Panc1 (cell line): Measurements from ENCODE around the gene SLC51B. TPM values are rescaled to one million over a fixed set of nuclear protein-coding genes. Genes with fewer than 3 reads are reported as not detected.

Source experiments
- ATAC-seq: fragments of 200-7000 bp; cut with Tn5 transposase; 2 replicates; pipeline ENCODE4 v1.9.1; 2020; ENCODE audit warnings: mild to moderate bottlenecking, moderate library complexity
- BruUV-seq: library from RNA; stranded (reverse); fragments of 400-500 nt; replicated peaks from 2 replicates; lab custom pipeline; 2021; lab: Mats Ljungman, UMichigan
- CTCF ChIA-PET: fragments of 300-600 bp; sonication (Branson Sonifier 250); formaldehyde crosslinking; loops from one replicate; lab custom pipeline; 2022; ENCODE audit warnings: antibody characterized with exemption; lab: Charles Lee
- POLR2A ChIA-PET: fragments of 300-600 bp; sonication (Branson Sonifier 250); formaldehyde crosslinking; loops from one replicate; lab custom pipeline; 2022; ENCODE audit warnings: antibody characterized with exemption; lab: Charles Lee
- DNase-seq: peaks from one replicate; pipeline ENCODE4 v3.0.0-alpha.2; 2010; ENCODE audit warnings: low read depth, low spot score
- H3K27ac ChIP-seq: 2 replicates; pipeline ENCODE4 v1.5.1; 2011; ENCODE audit warnings: mild to moderate bottlenecking, low read length, inconsistent platforms
- H3K27me3 ChIP-seq: fragments of 200-500 bp; sonication (Bioruptor generic); 2 replicates; pipeline ENCODE4 v1.6.0; 2014; ENCODE audit warnings: low read length, inconsistent platforms; ENCODE audit not compliant: control insufficient read depth, insufficient read depth
- H3K36me3 ChIP-seq: fragments of 200-500 bp; sonication (Bioruptor generic); 2 replicates; pipeline ENCODE4 v1.5.1; 2014; ENCODE audit warnings: inconsistent platforms, mild to moderate bottlenecking, low read length, moderate library complexity; ENCODE audit not compliant: control insufficient read depth, insufficient read depth
- H3K4me1 ChIP-seq: 2 replicates; pipeline ENCODE4 v1.5.1; 2011; ENCODE audit warnings: inconsistent platforms, mild to moderate bottlenecking, low read length, moderate library complexity; ENCODE audit not compliant: control insufficient read depth, insufficient read depth
- H3K4me3 ChIP-seq, 2 experiments: 2 replicates each; pipeline ENCODE4 v1.5.1; 2011 to 2012; ENCODE audit warnings: low read depth in 2 of 2, low read length in 2 of 2, mild to moderate bottlenecking in 2 of 2, inconsistent platforms in 1 of 2, moderate library complexity in 1 of 2
- H3K9me3 ChIP-seq: fragments of 200-500 bp; sonication (Bioruptor generic); 2 replicates; pipeline ENCODE4 v1.5.1; 2014; ENCODE audit warnings: low read depth, mild to moderate bottlenecking, inconsistent platforms, low read length, moderate library complexity; ENCODE audit not compliant: control insufficient read depth, insufficient read depth
- POLR2AphosphoS5 ChIP-seq: IDR thresholded peaks from 2 replicates; pipeline ENCODE4 v1.6.1; 2012; ENCODE audit warnings: mild to moderate bottlenecking, low read depth, low read length, moderate library complexity
- SIN3A ChIP-seq: IDR thresholded peaks from 2 replicates; pipeline ENCODE4 v1.6.1; 2012; ENCODE audit warnings: low read depth, mild to moderate bottlenecking, low read length, moderate library complexity, borderline replicate concordance; ENCODE audit not compliant: insufficient read depth
- TCF7L2 ChIP-seq: IDR thresholded peaks from 2 replicates; pipeline ENCODE4 v1.6.1; 2011; ENCODE audit warnings: mild to moderate bottlenecking, low read depth, low read length, inconsistent platforms
- in situ Hi-C: cut with HindIII; loops from 2 replicates; pipeline ENCODE4 v1.10.0; 2016; ENCODE audit warnings: low sequenced_read_pairs, low pct_unique_long_range_greater_than_20kb
- intact Hi-C: fragments of 100-400 bp; cut with micrococcal nuclease; formaldehyde crosslinking; loops from one replicate; pipeline ENCODE4 v1.10.0; 2022; ENCODE audit not compliant: unreplicated experiment
- total RNA-seq: library from RNA; stranded (reverse); gene quantifications from one replicate; pipeline ENCODE4 v1.2.1, GENCODE V29; 2021; ENCODE audit not compliant: unreplicated experiment
- TF ChIP-seq, protein P1 (sequence below), 2 experiments: IDR thresholded peaks; 2 replicates each; pipeline ENCODE4 v1.6.1; 2011 to 2012; ENCODE audit warnings: low read depth in 2 of 2, control low read depth in 1 of 2, low read length in 1 of 2, mild to moderate bottlenecking in 1 of 2, moderate library complexity in 1 of 2; ENCODE audit not compliant: insufficient read depth in 1 of 2
- TF ChIP-seq, protein P2 (sequence below): fragments of 450-650 bp; IDR thresholded peaks from 2 replicates; pipeline ENCODE4 v1.5.1; 2017; ENCODE audit warnings: mild to moderate bottlenecking

The SLC51B gene
- total RNA-seq, 1 experiment from 2014 or later, result 0.51 TPM

DNA sequence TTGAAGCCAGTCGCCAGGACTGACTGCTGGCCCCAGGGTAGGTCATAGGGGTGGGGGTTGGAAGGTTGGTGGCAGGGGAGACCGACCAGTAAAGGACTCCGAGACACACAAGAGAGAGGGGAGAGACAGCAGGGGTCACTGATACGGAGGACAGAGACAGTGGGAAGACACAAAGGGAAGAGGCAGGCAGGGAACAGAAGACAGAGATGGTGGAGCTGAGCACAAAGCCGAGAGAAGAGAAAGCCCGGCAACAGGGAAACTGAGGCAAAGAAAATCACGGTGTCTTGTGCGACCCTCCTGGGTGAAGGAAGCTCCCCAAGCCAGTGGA lies 22.1 kb downstream of the SLC51B start:
- intact Hi-C loops (no loop called here), in situ Hi-C loops (no loop called here)
- H3K4me3 ChIP-seq, result peak overlapping the region; percentile 21 to 32; a peak in 3 of 4 replicates
- no TSS peak for BruUV-seq
- no peak for DNase-seq
- TF ChIP-seq, protein P1, sequence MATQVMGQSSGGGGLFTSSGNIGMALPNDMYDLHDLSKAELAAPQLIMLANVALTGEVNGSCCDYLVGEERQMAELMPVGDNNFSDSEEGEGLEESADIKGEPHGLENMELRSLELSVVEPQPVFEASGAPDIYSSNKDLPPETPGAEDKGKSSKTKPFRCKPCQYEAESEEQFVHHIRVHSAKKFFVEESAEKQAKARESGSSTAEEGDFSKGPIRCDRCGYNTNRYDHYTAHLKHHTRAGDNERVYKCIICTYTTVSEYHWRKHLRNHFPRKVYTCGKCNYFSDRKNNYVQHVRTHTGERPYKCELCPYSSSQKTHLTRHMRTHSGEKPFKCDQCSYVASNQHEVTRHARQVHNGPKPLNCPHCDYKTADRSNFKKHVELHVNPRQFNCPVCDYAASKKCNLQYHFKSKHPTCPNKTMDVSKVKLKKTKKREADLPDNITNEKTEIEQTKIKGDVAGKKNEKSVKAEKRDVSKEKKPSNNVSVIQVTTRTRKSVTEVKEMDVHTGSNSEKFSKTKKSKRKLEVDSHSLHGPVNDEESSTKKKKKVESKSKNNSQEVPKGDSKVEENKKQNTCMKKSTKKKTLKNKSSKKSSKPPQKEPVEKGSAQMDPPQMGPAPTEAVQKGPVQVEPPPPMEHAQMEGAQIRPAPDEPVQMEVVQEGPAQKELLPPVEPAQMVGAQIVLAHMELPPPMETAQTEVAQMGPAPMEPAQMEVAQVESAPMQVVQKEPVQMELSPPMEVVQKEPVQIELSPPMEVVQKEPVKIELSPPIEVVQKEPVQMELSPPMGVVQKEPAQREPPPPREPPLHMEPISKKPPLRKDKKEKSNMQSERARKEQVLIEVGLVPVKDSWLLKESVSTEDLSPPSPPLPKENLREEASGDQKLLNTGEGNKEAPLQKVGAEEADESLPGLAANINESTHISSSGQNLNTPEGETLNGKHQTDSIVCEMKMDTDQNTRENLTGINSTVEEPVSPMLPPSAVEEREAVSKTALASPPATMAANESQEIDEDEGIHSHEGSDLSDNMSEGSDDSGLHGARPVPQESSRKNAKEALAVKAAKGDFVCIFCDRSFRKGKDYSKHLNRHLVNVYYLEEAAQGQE (IDR thresholded peaks at IDR 0.05; ENCODE audit: insufficient read depth in 1 of 2, low read depth in 2 of 2, low read length in 1 of 2), result no peak
- TF ChIP-seq TCF7L2, result no peak
- no peak for TF ChIP-seq POLR2AphosphoS5
- no peak for TF ChIP-seq SIN3A
- TF ChIP-seq, protein P2, sequence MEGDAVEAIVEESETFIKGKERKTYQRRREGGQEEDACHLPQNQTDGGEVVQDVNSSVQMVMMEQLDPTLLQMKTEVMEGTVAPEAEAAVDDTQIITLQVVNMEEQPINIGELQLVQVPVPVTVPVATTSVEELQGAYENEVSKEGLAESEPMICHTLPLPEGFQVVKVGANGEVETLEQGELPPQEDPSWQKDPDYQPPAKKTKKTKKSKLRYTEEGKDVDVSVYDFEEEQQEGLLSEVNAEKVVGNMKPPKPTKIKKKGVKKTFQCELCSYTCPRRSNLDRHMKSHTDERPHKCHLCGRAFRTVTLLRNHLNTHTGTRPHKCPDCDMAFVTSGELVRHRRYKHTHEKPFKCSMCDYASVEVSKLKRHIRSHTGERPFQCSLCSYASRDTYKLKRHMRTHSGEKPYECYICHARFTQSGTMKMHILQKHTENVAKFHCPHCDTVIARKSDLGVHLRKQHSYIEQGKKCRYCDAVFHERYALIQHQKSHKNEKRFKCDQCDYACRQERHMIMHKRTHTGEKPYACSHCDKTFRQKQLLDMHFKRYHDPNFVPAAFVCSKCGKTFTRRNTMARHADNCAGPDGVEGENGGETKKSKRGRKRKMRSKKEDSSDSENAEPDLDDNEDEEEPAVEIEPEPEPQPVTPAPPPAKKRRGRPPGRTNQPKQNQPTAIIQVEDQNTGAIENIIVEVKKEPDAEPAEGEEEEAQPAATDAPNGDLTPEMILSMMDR, result no peak
- peaks cover 6% of the 10 kb centered on the region; the same call in 1 of the 2 replicates for H3K27me3 ChIP-seq
- H3K36me3 ChIP-seq, result no peaks in the 10 kb centered on the region
- no peak overlapping the region for H3K27ac ChIP-seq
- no peaks in the 10 kb centered on the region for H3K9me3 ChIP-seq
- CTCF ChIA-PET, result interaction anchor here (1.8 kb wide), 1 partner anchor 10 kb away, joined by 4 read pairs; no protein-coding TSS in a partner anchor
- H3K4me1 ChIP-seq, result no peaks in the 10 kb centered on the region
- POLR2A ChIA-PET, result no interaction called here
- no peak for ATAC-seq

DNA sequence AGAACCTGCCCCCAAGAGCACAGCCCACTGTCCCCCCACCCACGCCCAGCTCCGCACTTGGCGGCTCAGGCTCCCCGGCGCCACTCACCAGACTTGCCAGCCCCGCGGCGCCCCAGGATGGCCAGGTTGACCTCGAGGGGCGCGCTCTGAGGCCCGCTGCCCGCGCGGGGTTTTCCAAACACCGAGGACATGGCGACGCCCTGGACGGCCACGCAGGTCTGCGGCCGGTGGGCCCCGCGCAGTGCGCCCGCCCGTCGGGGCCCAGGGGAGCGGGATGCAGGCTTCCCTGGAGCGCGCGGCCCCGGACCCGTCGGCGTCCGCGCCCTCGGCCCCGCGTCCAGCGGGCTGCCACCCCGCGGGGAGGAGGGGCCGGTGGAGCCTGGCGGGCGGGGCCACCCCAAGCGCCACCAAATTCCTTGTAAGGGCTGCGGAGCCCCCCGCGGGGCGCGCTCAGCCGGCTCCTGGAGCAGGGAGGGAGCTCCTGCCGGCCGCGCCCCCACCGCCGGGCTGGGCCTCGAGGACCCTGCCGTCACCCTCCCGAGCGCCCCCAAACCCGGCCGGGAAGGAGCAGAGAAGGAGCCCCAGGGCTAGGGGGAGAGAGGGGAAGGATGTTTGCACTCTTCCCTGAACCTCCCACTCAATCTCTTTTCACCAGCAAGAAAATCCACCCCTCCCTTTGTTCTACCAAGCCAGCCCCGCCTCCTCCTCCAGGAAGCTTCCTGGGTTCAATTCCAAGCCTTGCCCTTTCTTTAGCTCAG lies 22.6 kb downstream of the SLC51B start, which contains the start of gene RASL12:
RASL12 (minus strand) TSS at position 347 of the 758 bp plus-strand sequence; CDS start at position 191, 156 bp downstream.
- H3K4me1 ChIP-seq, result no peaks in the 10 kb centered on the region
- no peaks in the 10 kb centered on the region for H3K9me3 ChIP-seq
- TF ChIP-seq POLR2AphosphoS5 (no peak), SIN3A (no peak), TCF7L2 (no peak)
- TF ChIP-seq, protein P1 (IDR thresholded peaks at IDR 0.05; ENCODE audit: insufficient read depth in 1 of 2, low read depth in 2 of 2, low read length in 1 of 2), result no peak
- TF ChIP-seq, protein P2, result no peak
- CTCF ChIA-PET, result interaction anchor here (1.8 kb wide), 1 partner anchor 10 kb away, joined by 4 read pairs; no protein-coding TSS in a partner anchor
- in situ Hi-C loops, result no loop called here
- no TSS peak for BruUV-seq
- intact Hi-C loops, result loop anchor here (1.0 kb wide), 1 partner anchor 8 kb away; the partner anchor contains the start of gene KBTBD13
- ATAC-seq (peak; percentile 53), DNase-seq (no peak)
- peak within 1 kb of the TSS; percentile 23 to 32; a peak in 3 of 4 replicates for H3K4me3 ChIP-seq
- H3K27me3 ChIP-seq, result peaks cover 6% of the 10 kb centered on the region; the same call in 1 of the 2 replicates
- POLR2A ChIA-PET, result no interaction called here
- H3K27ac ChIP-seq, result no peak within 1 kb of the TSS
- H3K36me3 ChIP-seq, result no peaks in the 10 kb centered on the region
